HG03039 (cell line): Measurements from ENCODE around the gene MIER3.
"Not testable (repeated sequence)": the region's sequence is repeated elsewhere in the genome, so short reads cannot be mapped to it uniquely, and the experiment has no call there.

Experiments
- ATAC-seq: cut with Tn5 transposase; IDR thresholded peaks from one replicate; pipeline ENCODE4 v1.9.1; 2021; ENCODE audit warnings: mild to moderate bottlenecking, moderate library complexity; ENCODE audit not compliant: unreplicated experiment

The MIER3 gene

GRCh38 chr5:56951946-56952691 lies at the start of gene MIER3:
MIER3 (minus strand) TSS chr5:56952123; CDS start chr5:56952102, 21 bp downstream.
- ATAC-seq = peak; percentile 91

- no peak for ATAC-seq
These were observed 43.7 kb upstream of the MIER3 start for GRCh38 chr5:56995596-56995995.

GRCh38 chr5:56993241-56993640 lies 41.3 kb upstream of the MIER3 start:
- no peak for ATAC-seq

GRCh38 chr5:56989676-56990075 lies 37.8 kb upstream of the MIER3 start:
- no peak for ATAC-seq

GRCh38 chr5:56988490-56988889 lies 36.6 kb upstream of the MIER3 start:
- no peak for ATAC-seq

- ATAC-seq = no peak
These were observed 35.2 kb upstream of the MIER3 start for GRCh38 chr5:56987171-56987570.

GRCh38 chr5:56986626-56986947 lies 34.7 kb upstream of the MIER3 start:
- ATAC-seq = no peak

- ATAC-seq = no peak
These were observed 34.2 kb upstream of the MIER3 start for GRCh38 chr5:56985936-56986625.

- ATAC-seq = no peak
These were observed 32.5 kb upstream of the MIER3 start for GRCh38 chr5:56984445-56984844.

- ATAC-seq = no peak
These were observed 31.9 kb upstream of the MIER3 start for GRCh38 chr5:56983593-56984361.

- ATAC-seq = no peak
These were observed 29.8 kb upstream of the MIER3 start for GRCh38 chr5:56981548-56982315.

GRCh38 chr5:56979968-56980367 lies 28.0 kb upstream of the MIER3 start:
- no peak for ATAC-seq

GRCh38 chr5:56979526-56979925 lies 27.6 kb upstream of the MIER3 start:
- ATAC-seq = not testable (repeated sequence)

GRCh38 chr5:56977822-56978221 lies 25.9 kb upstream of the MIER3 start:
- no peak for ATAC-seq

GRCh38 chr5:56977021-56977420 lies 25.1 kb upstream of the MIER3 start:
- ATAC-seq = no peak

GRCh38 chr5:56974241-56974640 lies 22.3 kb upstream of the MIER3 start:
- no peak for ATAC-seq

GRCh38 chr5:56973473-56973872 lies 21.6 kb upstream of the MIER3 start:
- no peak for ATAC-seq

- no peak for ATAC-seq
These were observed 19.4 kb upstream of the MIER3 start for GRCh38 chr5:56971275-56971674.

GRCh38 chr5:56964173-56964572 lies 12.2 kb upstream of the MIER3 start:
- no peak for ATAC-seq

- no peak for ATAC-seq
These were observed 11.3 kb upstream of the MIER3 start for GRCh38 chr5:56963246-56963645.

- ATAC-seq = no peak
These were observed 10.4 kb upstream of the MIER3 start for GRCh38 chr5:56962286-56962685.
